ENCODE measurements around the gene HAT1.

The HAT1 gene

GRCh38 chr2:171952748-171953147 lies 30.5 kb downstream of the HAT1 start:
- H3K4me3 ChIP-seq (ENCODE audit: low read depth in 1 of 2, low read length in 1 of 2): no peak overlapping the region
- H3K27ac ChIP-seq: no peak overlapping the region
- no peaks in the 10 kb centered on the region for H3K36me3 ChIP-seq
- no peaks in the 10 kb centered on the region for H3K9me3 ChIP-seq
- H3K27me3 ChIP-seq: no peaks in the 10 kb centered on the region
- H3K4me1 ChIP-seq (ENCODE audit: control insufficient read depth in 1 of 2, insufficient read depth in 1 of 2, low read depth in 1 of 2, low read length in 1 of 2): peaks cover 36 to 38% of the 10 kb centered on the region in 2 experiments
- TF ChIP-seq CTCF (IDR thresholded peaks at IDR 0.05): no peak

- Histone ChIP-seq H3K27ac (peak overlapping the region; percentile 82), H3K4me3 (ENCODE audit: low read depth in 1 of 2, low read length in 1 of 2) (peak overlapping the region; percentile 28 to 44), H3K27me3 (no peaks in the 10 kb centered on the region), H3K4me1 (ENCODE audit: control insufficient read depth in 1 of 2, insufficient read depth in 1 of 2, low read depth in 1 of 2, low read length in 1 of 2) (peaks cover 64 to 73% of the 10 kb centered on the region in 2 experiments), H3K9me3 (no peaks in the 10 kb centered on the region), H3K36me3 (no peaks in the 10 kb centered on the region)
- TF ChIP-seq CTCF (IDR thresholded peaks at IDR 0.05): peak; percentile 8
These were observed 34.0 kb downstream of the HAT1 start for GRCh38 chr2:171956135-171956825.

- peak overlapping the region; percentile 82 for H3K27ac ChIP-seq
- H3K9me3 ChIP-seq: no peaks in the 10 kb centered on the region
- H3K36me3 ChIP-seq: no peaks in the 10 kb centered on the region
- no peaks in the 10 kb centered on the region for H3K27me3 ChIP-seq
- no peak for TF ChIP-seq CTCF (IDR thresholded peaks at IDR 0.05)
- H3K4me1 ChIP-seq (ENCODE audit: control insufficient read depth in 1 of 2, insufficient read depth in 1 of 2, low read depth in 1 of 2, low read length in 1 of 2): peaks cover 64 to 73% of the 10 kb centered on the region in 2 experiments
- H3K4me3 ChIP-seq (ENCODE audit: low read depth in 1 of 2, low read length in 1 of 2): peak overlapping the region; percentile 6 to 44
These were observed 34.8 kb downstream of the HAT1 start for GRCh38 chr2:171957061-171957460.

GRCh38 chr2:171958475-171958874 lies 36.2 kb downstream of the HAT1 start:
- H3K4me3 ChIP-seq (ENCODE audit: low read depth in 1 of 2, low read length in 1 of 2): peak overlapping the region in 1 of 2 experiments; percentile 44
- no peaks in the 10 kb centered on the region for H3K27me3 ChIP-seq
- H3K36me3 ChIP-seq: no peaks in the 10 kb centered on the region
- H3K27ac ChIP-seq: peak overlapping the region; percentile 82
- H3K4me1 ChIP-seq (ENCODE audit: control insufficient read depth in 1 of 2, insufficient read depth in 1 of 2, low read depth in 1 of 2, low read length in 1 of 2): peaks cover 64 to 73% of the 10 kb centered on the region in 2 experiments
- no peaks in the 10 kb centered on the region for H3K9me3 ChIP-seq
- TF ChIP-seq CTCF (IDR thresholded peaks at IDR 0.05): no peak

GRCh38 chr2:171959998-171960397 lies 37.7 kb downstream of the HAT1 start:
- H3K4me1 ChIP-seq (ENCODE audit: control insufficient read depth in 1 of 2, insufficient read depth in 1 of 2, low read depth in 1 of 2, low read length in 1 of 2): peaks cover 59 to 65% of the 10 kb centered on the region in 2 experiments
- no peaks in the 10 kb centered on the region for H3K9me3 ChIP-seq
- no peaks in the 10 kb centered on the region for H3K27me3 ChIP-seq
- no peaks in the 10 kb centered on the region for H3K36me3 ChIP-seq
- TF ChIP-seq CTCF (IDR thresholded peaks at IDR 0.05): no peak
- H3K27ac ChIP-seq: peak overlapping the region; percentile 82
- no peak overlapping the region for H3K4me3 ChIP-seq (ENCODE audit: low read depth in 1 of 2, low read length in 1 of 2)
